ENCODE data around the gene SUPT3H. TPM values are rescaled to one million over a fixed set of nuclear protein-coding genes. Genes with fewer than 3 reads are reported as not detected.
A peak's percentile ranks its signal among the peaks of the same experiment; 100 is the strongest.

The SUPT3H gene
- total RNA-seq, 1 experiment from 2014 or later: 5.3 TPM

DNA sequence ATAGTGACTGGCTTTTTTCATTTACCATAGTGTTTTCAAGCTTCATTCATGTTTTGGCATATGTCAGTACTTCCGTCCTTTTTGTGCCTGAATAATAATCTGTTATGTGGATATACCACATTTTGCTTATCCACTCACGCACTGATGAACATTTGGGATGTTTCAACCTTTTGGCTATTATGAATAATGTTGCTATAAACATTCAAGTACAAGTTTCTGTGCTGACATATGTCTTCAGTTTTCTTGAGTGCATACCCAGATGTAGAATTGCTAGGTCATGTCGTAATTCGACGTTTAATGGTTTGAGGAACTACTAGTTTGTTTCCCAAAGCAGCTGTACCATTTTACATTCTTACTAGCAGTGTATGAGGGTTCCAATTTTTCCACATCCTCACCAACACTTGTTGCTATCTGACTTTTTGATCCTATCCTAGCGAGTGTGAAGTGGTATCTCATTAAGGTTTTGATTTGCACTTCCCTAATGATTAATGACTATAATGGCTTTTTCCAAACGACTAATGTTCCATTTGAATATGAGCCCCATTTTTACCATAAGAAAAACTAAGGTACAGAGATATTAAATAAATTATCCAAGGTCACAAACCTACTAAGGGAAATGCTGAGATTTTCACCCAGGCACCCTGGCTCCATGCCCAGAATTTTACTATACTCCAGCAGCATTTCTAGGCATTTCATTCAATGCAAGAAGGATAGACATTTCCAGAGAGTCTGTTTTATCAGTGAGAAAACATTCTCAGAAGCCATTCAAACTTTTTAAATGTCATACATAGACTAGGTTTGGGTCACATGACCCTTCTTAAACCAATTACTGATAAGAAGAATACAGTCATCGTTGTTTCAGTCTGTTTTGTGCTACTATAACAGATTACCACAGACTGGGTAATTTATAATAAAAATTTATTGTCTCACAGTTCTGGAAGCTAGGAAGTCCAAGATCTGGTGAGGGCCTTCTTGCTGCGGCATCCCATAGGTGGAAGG lies 120.7 kb downstream of the SUPT3H start:
- no peak for DNase-seq (ENCODE audit: low spot score)

DNA sequence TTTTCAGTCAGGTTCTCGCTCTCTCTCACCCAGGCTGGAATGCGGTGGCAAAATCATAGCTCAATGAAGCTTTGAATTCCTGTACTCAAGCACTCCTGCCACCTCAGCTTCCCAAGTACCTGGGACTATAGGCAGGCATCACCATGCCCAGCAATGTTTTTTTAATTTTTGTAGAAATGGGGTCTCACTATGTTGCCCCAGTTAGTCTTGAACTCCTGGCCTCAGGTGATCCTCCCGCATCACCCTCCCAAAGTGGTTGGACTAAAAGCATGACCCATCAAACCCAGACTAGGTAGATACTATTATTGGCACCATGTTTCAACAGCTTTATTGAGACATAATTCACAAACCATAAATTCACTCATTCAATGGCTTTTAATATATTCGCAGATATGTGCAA lies 122.3 kb downstream of the SUPT3H start:
- no peak for DNase-seq (ENCODE audit: low spot score)

DNA sequence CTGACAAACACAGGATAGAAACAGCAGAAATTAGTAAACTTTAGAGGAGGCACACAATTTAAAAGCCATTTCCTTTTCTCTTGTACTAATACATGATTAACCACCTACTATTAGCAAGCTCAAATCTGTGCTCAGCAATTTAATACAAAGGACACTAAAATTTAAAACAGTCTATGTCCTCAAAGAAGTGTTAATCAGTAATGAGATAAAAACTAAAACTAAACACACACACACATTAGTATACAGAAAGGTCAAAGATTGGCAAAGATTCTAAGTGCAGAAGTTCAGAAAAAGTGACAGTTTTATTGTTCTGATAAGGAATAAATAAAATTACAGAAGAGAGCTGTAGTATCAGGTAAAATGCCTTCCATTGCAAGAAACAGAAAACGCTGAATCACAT lies 123.5 kb downstream of the SUPT3H start:
- no peak for DNase-seq (ENCODE audit: low spot score)

DNA sequence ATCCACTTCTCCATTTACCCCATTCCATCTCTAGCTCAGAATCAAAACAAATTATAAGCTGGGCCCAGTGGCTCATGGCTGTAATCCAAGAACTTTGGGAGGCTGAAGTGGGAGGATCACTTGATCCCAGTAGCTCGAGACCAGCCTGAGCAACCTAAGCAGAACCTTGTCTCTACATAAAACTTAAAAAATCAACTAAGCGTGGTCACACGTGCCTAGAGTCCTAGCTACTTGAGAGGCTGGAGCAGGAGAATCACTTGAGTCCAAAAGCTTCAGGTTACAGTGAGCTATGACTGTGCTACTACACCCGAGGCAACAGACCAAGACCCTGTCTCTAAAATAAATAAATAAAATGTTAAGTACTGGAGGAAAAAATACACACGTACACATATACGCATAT lies 124.3 kb downstream of the SUPT3H start:
- DNase-seq (ENCODE audit: low spot score): no peak

DNA sequence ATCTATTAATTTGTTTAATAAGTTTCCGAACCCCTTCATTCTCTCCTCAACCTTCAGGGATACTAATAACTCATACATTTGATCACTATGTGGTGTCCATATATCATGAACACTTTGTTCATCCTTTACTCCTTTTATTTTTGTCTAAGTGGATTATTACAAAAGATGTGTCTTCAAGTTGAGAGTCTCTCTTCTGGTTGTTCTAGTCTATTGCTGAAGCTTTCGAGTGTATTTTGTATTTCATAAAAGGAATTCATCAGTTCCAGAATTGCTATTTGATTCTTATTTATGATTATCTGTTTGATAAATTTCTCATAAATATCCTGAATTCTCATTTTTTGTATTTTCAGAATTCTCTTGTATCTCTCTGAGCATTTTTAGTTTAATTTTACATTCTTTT lies 146.1 kb downstream of the SUPT3H start:
- DNase-seq (ENCODE audit: low spot score): no peak

DNA sequence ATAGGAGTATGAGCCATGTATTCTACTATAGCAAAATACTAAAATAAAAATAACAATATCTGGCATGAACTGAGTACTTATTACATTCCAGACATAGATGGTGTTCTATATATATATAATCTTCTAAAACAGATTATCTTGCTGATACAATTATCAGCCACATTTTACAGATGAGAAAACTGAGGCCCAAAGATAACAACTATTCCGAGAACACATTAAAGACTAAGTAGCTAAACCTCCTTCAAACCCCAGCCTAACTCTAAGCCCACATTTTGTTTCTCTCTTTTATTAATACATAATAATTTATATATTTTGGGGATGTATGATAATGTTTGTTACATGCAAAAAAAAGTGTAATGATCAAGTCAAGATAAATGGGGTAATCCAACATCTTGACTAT lies 148.3 kb downstream of the SUPT3H start:
- no peak for DNase-seq (ENCODE audit: low spot score)

DNA sequence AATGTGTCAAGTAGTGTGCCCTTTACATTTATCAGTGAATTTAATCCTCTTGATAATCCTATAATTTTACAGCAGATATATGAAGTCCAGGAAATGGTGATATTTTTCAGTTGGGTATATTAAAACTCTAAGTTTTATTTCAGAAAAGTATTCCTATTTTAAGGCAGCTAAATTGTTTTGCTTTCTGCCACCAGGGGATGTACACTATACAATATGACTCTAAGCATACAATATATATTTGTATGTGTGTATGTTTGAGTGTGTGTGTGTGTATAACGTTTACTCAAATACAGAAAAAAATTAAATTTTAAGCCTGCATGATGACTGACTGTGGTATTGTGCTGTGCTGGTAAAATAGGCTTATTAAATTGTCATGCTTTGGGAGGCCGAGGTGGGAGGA lies 151.7 kb downstream of the SUPT3H start:
- DNase-seq (ENCODE audit: low spot score): no peak

DNA sequence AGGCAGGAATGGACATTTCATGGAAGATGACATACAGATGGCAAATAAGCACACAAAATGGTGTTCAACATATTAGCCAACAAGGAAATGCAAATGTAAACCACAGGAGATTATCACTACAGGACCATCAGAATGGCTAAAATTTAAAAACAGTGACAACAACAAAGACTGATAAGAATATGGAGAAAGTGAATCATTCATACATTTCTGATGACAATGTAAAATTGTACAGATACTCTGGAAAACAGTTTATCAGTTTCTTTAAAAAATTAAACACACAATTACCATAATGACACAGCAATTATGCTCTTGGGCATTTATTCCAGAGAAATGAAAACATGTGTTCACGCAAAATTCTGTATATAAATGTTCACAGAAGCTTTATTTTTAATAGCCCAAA lies 155.4 kb downstream of the SUPT3H start:
- no peak for DNase-seq (ENCODE audit: low spot score)

DNA sequence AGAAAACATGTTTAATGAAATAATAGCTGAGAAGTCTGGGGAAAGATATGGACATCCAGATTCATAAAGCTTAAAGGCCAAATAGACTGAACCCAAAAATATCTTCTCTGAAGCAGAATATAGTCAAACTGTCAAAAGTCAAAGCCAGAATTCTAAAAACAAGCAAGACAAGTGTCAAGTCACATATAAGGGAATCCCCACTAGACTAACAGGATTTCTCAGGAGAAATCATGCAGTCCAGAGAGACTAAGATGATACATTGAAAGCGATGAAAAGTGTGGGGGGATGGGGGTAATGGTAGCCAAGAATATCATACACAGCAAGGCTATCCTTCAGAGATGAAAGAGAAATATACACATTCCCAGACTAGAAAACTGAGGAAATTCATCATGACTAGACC lies 162.0 kb downstream of the SUPT3H start:
- DNase-seq (ENCODE audit: low spot score): no peak

DNA sequence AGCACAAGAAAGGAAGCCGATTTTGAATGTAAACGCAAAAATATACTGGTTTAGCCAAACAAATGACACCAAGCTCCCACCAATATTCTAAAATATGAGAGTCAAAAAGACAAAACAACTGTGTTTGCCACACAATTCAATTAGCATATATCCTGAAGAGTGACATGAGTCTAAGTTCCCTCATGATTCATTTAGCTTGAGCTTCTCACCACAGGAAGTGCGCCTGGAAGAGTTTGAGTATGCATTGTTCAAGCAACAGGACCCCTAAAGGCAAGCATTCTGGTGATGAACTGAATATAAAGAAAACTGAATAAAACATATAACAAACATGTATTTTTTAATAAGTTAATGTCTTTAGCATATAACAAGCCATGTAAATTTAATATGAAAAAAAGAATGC lies 164.8 kb downstream of the SUPT3H start:
- no peak for DNase-seq (ENCODE audit: low spot score)

DNA sequence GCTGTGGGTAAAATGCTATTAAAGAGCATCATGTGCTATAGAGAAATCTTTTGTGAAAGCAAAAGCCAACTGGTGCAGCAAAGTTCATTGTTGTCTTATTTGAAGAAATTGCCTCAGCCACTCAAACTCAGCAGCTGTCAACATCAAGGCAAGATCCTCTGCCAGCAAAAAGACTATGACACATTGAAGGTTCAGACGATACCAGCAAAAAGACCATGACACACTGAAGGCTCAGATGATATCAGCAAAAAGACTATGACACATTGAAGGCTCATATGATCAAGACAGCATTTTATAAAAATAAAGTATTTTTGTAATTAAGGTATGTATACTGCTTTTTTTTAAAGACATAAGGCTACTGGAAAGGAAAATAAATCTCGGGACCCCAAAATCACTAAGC lies 168.0 kb downstream of the SUPT3H start:
- DNase-seq (ENCODE audit: low spot score): no peak

DNA sequence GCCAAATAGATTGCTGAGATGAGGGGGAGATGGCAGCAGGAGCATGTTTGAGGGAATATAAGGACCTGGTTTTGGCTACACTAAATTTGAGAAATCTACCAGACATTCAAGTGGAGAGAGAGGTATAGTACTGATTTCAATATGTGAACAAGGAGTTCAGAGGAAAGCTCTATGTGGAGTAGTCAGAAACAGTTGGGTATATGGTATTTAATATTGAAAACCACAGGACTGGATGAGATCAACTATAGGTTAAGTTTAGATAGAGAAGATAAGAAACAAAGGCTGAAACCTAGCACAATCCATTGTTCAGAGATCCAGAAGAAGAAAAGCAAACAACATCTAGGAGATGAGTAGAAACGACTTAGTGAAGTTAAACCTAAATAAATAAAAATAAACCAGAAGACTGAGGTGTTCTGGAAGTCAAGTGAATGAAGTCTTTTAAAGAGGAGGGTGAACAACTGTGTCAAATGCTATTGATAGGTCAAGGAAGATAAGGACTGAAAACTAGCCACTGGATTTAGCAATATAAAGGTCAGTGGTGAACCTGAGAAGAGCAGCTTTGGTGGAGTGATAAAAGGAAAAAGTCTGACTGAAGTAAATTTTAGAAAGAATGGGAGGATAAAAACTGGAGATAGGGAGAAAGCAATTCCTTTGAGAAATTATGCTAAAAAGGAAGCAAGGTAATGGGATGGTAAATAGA lies 170.8 kb downstream of the SUPT3H start:
- no peak for DNase-seq (ENCODE audit: low spot score)

DNA sequence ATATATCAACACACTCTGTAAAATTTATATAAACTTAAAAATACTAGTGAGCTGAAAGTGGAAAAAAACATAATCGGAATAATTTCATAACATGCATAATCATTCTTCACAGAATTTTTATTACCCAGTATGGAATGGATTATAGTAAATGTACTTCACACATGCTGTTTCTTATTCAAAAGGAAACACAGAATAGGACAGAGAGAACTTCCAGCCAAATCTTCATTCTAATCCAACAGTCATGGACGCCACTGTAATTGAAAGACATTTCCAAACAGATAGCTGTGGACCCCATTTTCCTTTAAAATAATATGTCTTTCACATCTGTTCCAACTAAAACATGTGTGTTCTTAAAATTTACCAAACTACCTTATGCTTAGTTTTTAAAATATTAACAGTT lies 176.2 kb downstream of the SUPT3H start:
- no peak for DNase-seq (ENCODE audit: low spot score)

DNA sequence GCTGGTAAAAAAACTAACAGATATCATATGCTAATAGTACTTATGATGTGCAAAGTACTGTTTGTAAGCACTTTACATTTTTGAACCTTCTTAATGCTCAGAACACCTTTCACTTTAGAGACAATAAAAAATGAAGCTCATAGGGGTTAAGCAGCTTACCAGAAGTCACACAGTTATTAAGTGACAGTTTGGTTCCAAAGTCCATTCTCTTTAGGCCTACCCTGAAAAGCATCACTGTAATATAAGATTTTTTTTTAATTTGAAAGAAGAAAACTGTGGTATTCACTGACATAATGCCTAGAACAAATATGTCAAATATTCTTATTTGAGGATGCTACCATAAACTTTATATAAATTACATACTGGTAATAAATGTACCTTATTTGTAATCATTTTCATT lies 177.2 kb downstream of the SUPT3H start:
- no peak for DNase-seq (ENCODE audit: low spot score)

DNA sequence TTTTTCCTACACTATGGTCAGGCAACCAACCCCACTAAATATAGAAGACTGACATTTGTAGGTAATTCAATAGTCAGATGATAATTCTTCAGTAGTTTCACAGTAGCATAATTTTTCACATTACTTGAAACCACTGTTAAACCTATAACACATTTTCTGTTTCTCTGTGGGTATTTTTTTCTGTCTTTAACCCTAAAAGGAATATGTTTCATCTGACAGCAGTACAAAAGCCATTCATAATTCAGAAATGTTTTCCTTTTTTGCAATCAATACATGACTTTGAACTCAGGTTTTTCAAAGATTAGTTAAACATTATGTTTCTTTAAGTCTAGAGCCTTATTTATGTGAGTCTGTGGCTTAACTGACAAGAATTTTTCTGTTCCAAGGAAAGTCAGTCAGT lies 178.2 kb downstream of the SUPT3H start:
- DNase-seq (ENCODE audit: low spot score): no peak

DNA sequence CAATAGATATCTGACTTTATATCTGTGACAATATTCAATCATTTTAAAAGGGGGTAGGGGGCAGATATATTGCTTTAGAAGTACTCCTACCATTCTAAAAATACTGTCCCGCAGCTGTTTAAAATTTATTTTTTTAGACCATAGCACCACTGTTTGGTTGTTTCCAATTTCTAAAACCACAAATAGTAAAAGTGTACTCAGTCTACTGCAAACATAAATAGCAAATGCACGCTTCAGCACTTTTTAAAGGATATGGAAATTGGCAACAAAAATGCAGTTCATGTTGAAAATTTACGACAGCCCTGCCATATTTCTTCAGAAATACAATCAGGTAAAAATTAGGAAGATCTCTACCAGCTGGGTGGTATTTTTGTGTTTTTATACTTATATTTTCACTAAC lies 181.6 kb downstream of the SUPT3H start:
- no peak for DNase-seq (ENCODE audit: low spot score)

DNA sequence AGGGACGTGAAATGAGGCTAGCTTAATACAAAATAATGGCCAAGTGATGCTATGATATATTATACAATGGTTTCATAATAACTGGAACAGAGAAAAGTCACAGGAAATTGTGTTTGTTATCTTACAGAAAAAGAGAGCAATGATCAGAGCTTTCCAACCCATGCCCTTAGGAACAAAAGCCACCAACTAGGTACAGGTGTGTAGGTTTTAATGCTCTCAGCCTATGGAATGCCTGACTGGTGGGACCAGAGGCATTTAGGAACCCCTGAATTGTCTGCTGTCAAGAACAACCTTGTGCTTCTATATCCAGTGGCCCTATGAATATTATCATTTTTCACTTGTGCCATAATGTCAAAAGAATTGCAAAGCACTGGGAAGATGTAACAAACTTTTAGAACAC lies 182.6 kb downstream of the SUPT3H start:
- no peak for DNase-seq (ENCODE audit: low spot score)

DNA sequence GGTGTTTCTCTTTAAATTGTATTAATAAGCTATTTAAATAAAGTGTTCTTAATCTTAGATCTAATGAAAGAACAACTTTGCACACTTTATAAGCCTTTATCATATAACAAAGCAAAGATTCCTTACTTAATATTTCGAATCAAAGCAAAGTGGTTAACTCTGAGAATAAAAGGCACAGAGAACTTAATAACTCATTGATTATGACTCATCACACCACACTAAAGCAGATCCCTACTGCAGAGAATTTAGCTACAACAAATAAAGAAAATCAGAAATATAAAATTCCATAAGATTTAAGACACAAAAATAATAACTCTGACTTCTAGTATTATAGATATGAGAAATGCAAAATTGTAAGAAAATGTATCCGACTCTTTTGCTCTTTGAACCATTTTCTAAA lies 185.2 kb downstream of the SUPT3H start:
- DNase-seq (ENCODE audit: low spot score): no peak

DNA sequence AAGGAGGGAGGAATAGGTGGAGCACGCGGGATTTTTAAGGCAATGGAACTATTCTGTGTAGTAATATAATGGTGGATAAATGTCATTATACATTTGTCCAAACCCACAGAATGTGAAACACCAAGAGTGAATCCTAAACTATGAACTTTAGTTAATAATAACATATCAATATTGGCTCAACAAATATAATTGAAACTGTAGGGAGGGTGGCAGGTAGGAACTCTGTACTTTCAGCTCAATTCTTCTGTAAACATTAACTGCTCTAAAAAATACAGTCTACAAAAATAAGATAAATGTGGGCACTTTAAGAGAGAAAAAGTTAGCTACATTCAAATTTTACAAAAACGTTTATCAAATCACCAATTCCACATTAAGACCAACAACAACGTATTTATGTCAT lies 186.3 kb downstream of the SUPT3H start:
- DNase-seq (ENCODE audit: low spot score): no peak

DNA sequence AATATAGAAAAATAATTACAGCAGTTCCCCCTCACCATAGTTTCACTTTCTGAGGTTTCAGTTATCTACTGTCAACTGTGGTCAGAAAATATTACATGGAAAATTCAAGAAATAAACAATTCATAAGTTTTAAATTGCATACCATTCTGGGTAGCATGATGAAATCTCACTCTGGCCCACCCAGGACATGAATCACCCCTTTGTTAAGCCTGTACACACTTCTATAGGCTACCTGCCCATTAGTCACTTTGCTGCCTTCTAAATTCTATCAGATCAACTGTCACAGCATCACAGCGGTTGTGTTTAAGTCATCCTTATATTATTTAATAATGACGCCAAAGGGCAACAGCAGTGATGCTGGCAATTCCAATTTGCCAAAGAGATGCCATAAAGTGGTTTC lies 189.9 kb downstream of the SUPT3H start:
- DNase-seq (ENCODE audit: low spot score): peak; percentile 46

DNA sequence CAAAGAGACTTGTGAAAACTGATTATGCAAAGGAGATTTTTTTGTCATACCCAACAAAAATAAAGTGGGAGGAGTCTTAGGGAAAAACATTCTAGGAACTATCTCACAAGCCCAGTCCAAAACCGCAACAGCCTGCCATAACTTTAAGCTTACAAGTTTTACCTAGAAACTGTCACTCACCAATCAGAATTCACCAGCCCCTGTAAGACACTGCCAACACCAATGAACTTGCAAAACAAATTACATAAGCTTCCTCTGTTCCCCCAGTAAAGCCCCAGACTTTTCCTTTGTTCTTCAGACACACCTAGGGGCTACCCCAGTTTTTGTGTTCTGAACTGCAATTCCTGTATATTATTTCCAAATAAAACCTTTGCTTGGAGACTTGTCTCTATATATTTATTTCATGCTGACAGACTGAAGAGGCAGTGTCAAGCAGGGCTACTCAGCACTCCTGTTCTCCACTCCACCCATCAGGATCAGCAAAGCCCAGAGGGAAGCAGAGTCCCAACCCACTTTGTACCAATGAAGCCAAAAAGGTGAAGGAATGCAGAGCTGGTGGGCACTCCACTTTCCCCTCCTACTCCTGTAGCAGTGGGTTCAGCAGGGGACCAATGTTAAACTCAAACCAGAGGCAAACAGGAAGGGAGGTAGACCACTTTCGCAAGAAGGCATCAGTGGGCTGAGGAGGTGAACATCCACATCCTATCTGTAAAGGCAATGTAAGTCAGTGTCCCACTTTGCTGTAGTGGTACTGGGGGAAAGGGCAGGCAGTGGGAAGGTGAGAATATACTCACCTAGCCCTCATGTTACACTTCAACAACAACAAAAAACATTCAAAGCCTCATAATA lies 192.1 kb downstream of the SUPT3H start:
- DNase-seq (ENCODE audit: low spot score): no peak

DNA sequence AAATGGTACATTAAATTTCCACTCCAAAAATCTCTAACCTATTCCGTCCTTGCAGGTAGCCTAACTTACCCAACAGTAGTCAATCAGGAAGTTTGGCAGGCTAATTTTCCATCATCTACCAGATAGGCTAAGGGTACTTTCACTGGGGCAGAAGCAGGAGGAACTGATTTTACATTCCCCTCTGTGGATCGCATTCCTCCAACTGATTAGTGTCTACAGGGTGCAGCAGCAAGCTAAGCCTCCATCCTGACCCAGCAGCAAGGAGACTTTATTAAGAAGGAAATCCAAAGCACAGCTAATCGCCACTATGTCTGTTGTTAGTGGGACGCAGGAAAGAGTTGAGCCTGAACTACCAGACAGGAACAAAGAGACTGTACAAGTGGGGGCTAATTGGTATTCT lies 192.8 kb downstream of the SUPT3H start:
- DNase-seq (ENCODE audit: low spot score): no peak

Measured in A172 (cell line).